ENCODE data around the gene CFAP97.
"Not testable (repeated sequence)": the region's sequence is repeated elsewhere in the genome, so short reads cannot be mapped to it uniquely, and the experiment has no call there.

Gene CFAP97

GRCh38 chr4:185139736-185140135 is 64.1 kb downstream of the CFAP97 start:
- DNase-seq (ENCODE audit: low spot score): no peak

- no peak for DNase-seq (ENCODE audit: low spot score)
Measured at GRCh38 chr4:185138161-185138560, 65.6 kb downstream of the CFAP97 start.

- no peak for DNase-seq (ENCODE audit: low spot score)
Measured at GRCh38 chr4:185137233-185137925, 66.4 kb downstream of the CFAP97 start.

- DNase-seq (ENCODE audit: low spot score): peak; percentile 66
Measured at GRCh38 chr4:185134307-185134869, 69.4 kb downstream of the CFAP97 start.

GRCh38 chr4:185128272-185129119 is 75.3 kb downstream of the CFAP97 start:
- peak; percentile 14 for DNase-seq (ENCODE audit: low spot score)

GRCh38 chr4:185127021-185127925 is 76.5 kb downstream of the CFAP97 start:
- DNase-seq (ENCODE audit: low spot score): no peak

GRCh38 chr4:185124006-185124405 is 79.8 kb downstream of the CFAP97 start:
- no peak for DNase-seq (ENCODE audit: low spot score)

GRCh38 chr4:185122681-185123345 is 81.0 kb downstream of the CFAP97 start:
- DNase-seq (ENCODE audit: low spot score): no peak

GRCh38 chr4:185120631-185120946 is 83.2 kb downstream of the CFAP97 start:
- no peak for DNase-seq (ENCODE audit: low spot score)

- DNase-seq (ENCODE audit: low spot score): no peak
Measured at GRCh38 chr4:185119927-185120630, 83.7 kb downstream of the CFAP97 start.

- not testable (repeated sequence) for DNase-seq (ENCODE audit: low spot score)
Measured at GRCh38 chr4:185119467-185119866, 84.3 kb downstream of the CFAP97 start.

GRCh38 chr4:185118876-185119275 is 84.9 kb downstream of the CFAP97 start:
- no peak for DNase-seq (ENCODE audit: low spot score)

- DNase-seq (ENCODE audit: low spot score): no peak
Measured at GRCh38 chr4:185117300-185117934, 86.4 kb downstream of the CFAP97 start.

- no peak for DNase-seq (ENCODE audit: low spot score)
Measured at GRCh38 chr4:185115827-185116232, 88.0 kb downstream of the CFAP97 start.

- DNase-seq (ENCODE audit: low spot score): no peak
Measured at GRCh38 chr4:185113340-185113739, 90.5 kb downstream of the CFAP97 start.

GRCh38 chr4:185112104-185112503 is 91.7 kb downstream of the CFAP97 start:
- DNase-seq (ENCODE audit: low spot score): no peak

GRCh38 chr4:185110375-185110823 is 93.4 kb downstream of the CFAP97 start:
- DNase-seq (ENCODE audit: low spot score): no peak

GRCh38 chr4:185109736-185110135 is 94.1 kb downstream of the CFAP97 start:
- DNase-seq (ENCODE audit: low spot score): no peak

All from CD4-positive, alpha-beta T cell treated with Interleukin-2 at 100 ng/mL for 4 hours (primary cell).